Right lobe of liver (tissue), 6 donors: ENCODE data around the gene PPP1R27. TPM values are rescaled to one million over a fixed set of nuclear protein-coding genes. Genes with fewer than 3 reads are reported as not detected.

Source experiments
- ATAC-seq, 4 donors: fragments of 200-7000 bp; cut with Tn5 transposase; one replicate each; pipeline ENCODE4 v1.9.1; 2020; ENCODE audit warnings: mild to moderate bottlenecking in 4 of 4, moderate library complexity in 4 of 4
- DNase-seq, 3 donors: peaks; one replicate each; pipeline ENCODE4 v3.0.0-alpha.2; 2020
- H3K27ac ChIP-seq, 3 donors: fragments of 200-600 bp; one replicate each; pipeline ENCODE4 v1.8.0; 2022
- H3K27me3 ChIP-seq, 2 donors: fragments of 200-600 bp; one replicate each; pipeline ENCODE4 v1.8.0; 2022
- H3K36me3 ChIP-seq, 4 donors: fragments of 200-600 bp; sonication (generic) in 1 of 4; one replicate each; pipeline versions ENCODE4 v1.5.1 to v1.8.0; 2017 to 2022; ENCODE audit warnings: control low read depth in 1 of 4
- H3K4me1 ChIP-seq, 4 donors: fragments of 200-600 bp; sonication (generic) in 1 of 4; one replicate each; pipeline versions ENCODE4 v1.5.1 to v1.8.0; 2017 to 2022; ENCODE audit warnings: control low read depth in 1 of 4
- H3K4me3 ChIP-seq, 3 donors: fragments of 200-600 bp; one replicate each; pipeline ENCODE4 v1.8.0; 2022
- H3K9me3 ChIP-seq, 4 donors: fragments of 200-600 bp; sonication (generic) in 1 of 4; one replicate each; pipeline versions ENCODE4 v1.5.1 to v1.8.0; 2017 to 2022; ENCODE audit warnings: control low read depth in 1 of 4
- CTCF ChIP-seq, 4 donors: fragments of 200-600 bp in 3 of 4; fragments of 450-650 bp in 1 of 4; IDR thresholded peaks; one replicate each; pipeline versions ENCODE4 v1.5.1 to v1.8.0; 2016 to 2022; ENCODE audit warnings: antibody characterized with exemption in 4 of 4, mild to moderate bottlenecking in 2 of 4
- POLR2A ChIP-seq: fragments of 450-650 bp; IDR thresholded peaks from one replicate; pipeline ENCODE4 v1.6.1; 2017; ENCODE audit warnings: antibody characterized with exemption, mild to moderate bottlenecking
- WGBS: methylation state at CpG from one replicate; pipeline ENCODE4 v1.1.6; 2018; ENCODE audit warnings: low coverage, low lambda C conversion rate; ENCODE audit not compliant: insufficient coverage; ENCODE audit errors: missing lambda C conversion rate; 5-methylcytosine and 5-hydroxymethylcytosine counted together
- intact Hi-C, 2 donors: fragments of 100-400 bp; cut with DNase I; formaldehyde crosslinking; loops; one replicate each; pipeline versions ENCODE4 v1.11.2 to v1.14.1; 2022
- total RNA-seq, 6 experiments: library from RNA; depleted of rRNA in 2 of 6; stranded (reverse); fragments of >200 nt in 2 of 6; fragmentation: NEBNext Ultra II Directional in 3 of 6; extraction: Animal tissue kit (Norgen Biotek cat#: 25700) in 3 of 6; gene quantifications; one replicate each; pipeline versions ENCODE4 v1.1.0 to v1.2.4, GENCODE V29; 2016 to 2023
- donor health status: DM: no; HTN: yes; CAD: no.
- donor health status: DM: no; HTN: no; CAD: no.
- donor health status: DM: no; HTN: no; CAD: no.
- donor health status: DM: no; HTN: yes; CAD: no.
- donor health status: DM: no; HTN: yes; CAD: no.

Gene PPP1R27
- total RNA-seq, 6 experiments from 2014 or later = 0.27 to 0.62 (median 0.40) TPM; not detected in 3

DNA sequence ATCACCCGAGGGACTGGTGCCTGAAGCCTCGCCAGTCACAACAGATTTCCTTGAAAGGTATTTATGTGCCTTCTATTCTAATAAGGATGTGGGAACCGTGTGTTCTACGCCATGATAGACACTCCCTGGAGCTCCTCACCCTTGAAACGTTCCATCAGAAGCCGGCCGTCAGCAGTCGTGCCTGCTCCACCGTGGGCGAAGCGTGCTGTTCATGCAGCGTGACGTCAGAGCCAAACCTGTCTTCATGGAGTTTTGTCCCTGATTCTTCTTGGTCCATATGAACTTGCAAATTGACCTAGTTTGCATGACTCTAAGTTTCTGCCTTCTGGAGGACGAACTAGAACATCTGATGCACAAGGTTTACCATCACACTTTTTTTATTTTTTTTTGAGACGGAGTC, 4.5 kb upstream of the PPP1R27 start:
- peaks cover 0 to 23% (median 0%) of the 10 kb centered on the region in 4 donors for H3K4me1 ChIP-seq
- peaks cover 0 to 17% (median 9%) of the 10 kb centered on the region in 4 donors for H3K36me3 ChIP-seq
- no peak overlapping the region for H3K27ac ChIP-seq
- no peaks in the 10 kb centered on the region for H3K27me3 ChIP-seq
- 96% methylated on average over 8 of the region's 15 CpGs for WGBS
- TF ChIP-seq CTCF (IDR thresholded peaks at IDR 0.05) (no peak), POLR2A (no peak)
- DNase-seq (no peak), ATAC-seq (no peak)
- intact Hi-C loops = no loop called here
- no peak overlapping the region for H3K4me3 ChIP-seq
- H3K9me3 ChIP-seq = no peaks in the 10 kb centered on the region

DNA sequence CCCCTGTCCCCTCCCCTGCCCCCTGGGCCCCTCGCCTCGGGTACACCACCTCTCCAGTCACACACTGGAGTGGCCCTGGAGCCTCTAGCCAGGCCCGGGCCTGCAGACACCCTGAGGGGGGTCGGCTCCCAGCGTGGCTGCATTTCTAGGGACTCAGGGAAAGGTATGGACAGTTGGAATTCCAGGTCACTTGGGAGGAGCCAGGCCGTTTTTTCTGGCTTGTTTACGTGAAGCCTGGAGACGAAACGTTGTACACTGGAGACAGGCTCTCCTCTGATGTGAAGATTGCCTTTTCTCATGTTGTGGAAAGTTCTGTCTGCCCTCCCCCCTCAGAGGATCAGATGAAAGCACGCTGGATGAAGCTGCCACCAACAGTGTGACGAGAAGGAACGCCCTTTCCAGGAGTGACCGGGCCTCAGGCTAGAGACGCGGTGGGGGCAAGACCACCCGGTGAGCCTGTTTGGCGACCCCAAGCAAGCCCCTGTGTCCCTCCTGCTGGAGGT, 4.0 kb upstream of the PPP1R27 start:
- TF ChIP-seq POLR2A (no peak), CTCF (IDR thresholded peaks at IDR 0.05) (no peak)
- H3K27ac ChIP-seq = no peak overlapping the region
- no peak for DNase-seq
- peaks cover 0 to 12% (median 6%) of the 10 kb centered on the region in 4 donors for H3K36me3 ChIP-seq
- no peaks in the 10 kb centered on the region for H3K9me3 ChIP-seq
- 80% methylated on average over 1 of the region's 17 CpGs for WGBS
- intact Hi-C loops = no loop called here
- peaks cover 0 to 27% (median 0%) of the 10 kb centered on the region in 4 donors for H3K4me1 ChIP-seq
- ATAC-seq = no peak
- no peaks in the 10 kb centered on the region for H3K27me3 ChIP-seq
- no peak overlapping the region for H3K4me3 ChIP-seq

DNA sequence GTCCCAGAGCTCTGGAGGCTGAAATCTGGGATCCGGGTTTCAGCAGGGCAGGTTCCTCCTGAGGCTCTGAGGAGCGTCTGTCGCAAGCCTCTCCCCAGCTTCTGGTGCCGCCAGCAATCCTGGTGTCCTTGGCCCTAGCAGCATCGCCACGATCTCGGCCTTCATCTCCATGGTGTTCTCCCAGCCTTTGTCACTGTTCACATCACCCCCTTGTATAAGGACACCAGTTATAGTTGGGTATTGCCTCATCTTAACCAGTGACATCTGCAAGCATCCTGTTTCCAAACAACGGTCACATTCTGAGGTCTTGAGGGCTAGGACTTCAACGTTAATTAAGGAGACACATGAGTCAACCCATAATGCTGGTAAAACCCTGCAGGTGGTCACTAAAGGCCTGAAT, 2.8 kb upstream of the PPP1R27 start:
- H3K27ac ChIP-seq = no peak overlapping the region
- 74% methylated on average over 5 of the region's 9 CpGs for WGBS

GRCh38 chr17:81833921-81834830, 674 bp downstream of the PPP1R27 start:
- Histone ChIP-seq H3K36me3 (no peaks in the 10 kb centered on the region), H3K27me3 (no peaks in the 10 kb centered on the region), H3K4me1 (peaks cover 0 to 18% (median 3%) of the 10 kb centered on the region in 4 donors), H3K27ac (peak overlapping the region; percentile 95 to 97 (median 96)), H3K4me3 (peak overlapping the region; percentile 53 to 82 (median 81)), H3K9me3 (no peaks in the 10 kb centered on the region)
- 55% methylated on average over 12 of the region's 31 CpGs for WGBS
- DNase-seq (peak in 1 of 3 donors; percentile 46), ATAC-seq (no peak)
- intact Hi-C loops = no loop called here
- no peak for TF ChIP-seq CTCF (IDR thresholded peaks at IDR 0.05)
- no peak for TF ChIP-seq POLR2A

More for the DNA sequence above, 2.8 kb upstream of the PPP1R27 start:
- H3K36me3 ChIP-seq = peaks cover 0 to 2% (median 0%) of the 10 kb centered on the region in 4 donors
- TF ChIP-seq CTCF (IDR thresholded peaks at IDR 0.05) (no peak), POLR2A (no peak)
- intact Hi-C loops = no loop called here
- no peaks in the 10 kb centered on the region for H3K27me3 ChIP-seq
- H3K4me1 ChIP-seq = peaks cover 0 to 22% (median 0%) of the 10 kb centered on the region in 4 donors
- peak in 1 of 3 donors; percentile 44 for DNase-seq
- ATAC-seq = no peak
- H3K4me3 ChIP-seq = no peak overlapping the region
- no peaks in the 10 kb centered on the region for H3K9me3 ChIP-seq
